ENCODE results near the gene INSYN1.

Gene INSYN1

GRCh38 chr15:73771385-73772045 lies 18.4 kb upstream of the INSYN1 start:
- no peak for DNase-seq

GRCh38 chr15:73770050-73770449 lies 16.9 kb upstream of the INSYN1 start:
- DNase-seq, result no peak

DNA sequence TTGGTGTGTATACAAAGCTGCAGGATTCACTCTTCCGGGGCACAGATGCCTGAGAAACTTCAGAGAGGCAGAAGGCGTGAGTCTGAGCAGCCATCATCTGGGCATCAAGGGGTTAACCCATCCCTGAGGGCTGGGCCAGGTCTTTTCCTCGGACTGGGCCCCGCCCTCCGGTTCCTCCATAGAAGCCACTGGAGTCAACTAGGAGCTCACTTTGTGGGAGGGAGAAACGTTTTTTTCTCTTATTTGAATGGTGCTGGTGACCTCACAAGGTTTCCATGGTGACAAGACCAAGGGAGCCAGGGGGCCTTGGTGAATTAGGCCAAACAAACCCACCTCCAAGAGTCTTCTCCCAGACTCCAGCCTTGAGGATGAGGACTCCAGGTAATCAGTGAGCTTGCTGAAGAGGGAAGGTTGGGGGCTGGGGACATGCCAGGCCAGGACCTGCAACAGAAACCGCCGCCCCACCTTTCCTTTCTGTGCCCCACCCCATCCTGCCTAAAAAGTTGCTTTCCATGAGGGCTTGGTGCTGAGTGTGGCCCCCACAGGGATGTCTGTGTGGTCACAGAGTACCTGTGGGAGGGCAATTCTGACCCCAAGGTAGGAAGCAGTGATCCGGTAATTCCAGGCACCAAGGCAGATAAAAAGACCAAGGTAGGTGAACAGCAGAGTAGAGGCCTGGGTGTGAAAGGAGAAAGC lies 14.8 kb upstream of the INSYN1 start:
- DNase-seq, result no peak

- no peak for DNase-seq
Observed at GRCh38 chr15:73766598-73766997, 13.4 kb upstream of the INSYN1 start.

DNA sequence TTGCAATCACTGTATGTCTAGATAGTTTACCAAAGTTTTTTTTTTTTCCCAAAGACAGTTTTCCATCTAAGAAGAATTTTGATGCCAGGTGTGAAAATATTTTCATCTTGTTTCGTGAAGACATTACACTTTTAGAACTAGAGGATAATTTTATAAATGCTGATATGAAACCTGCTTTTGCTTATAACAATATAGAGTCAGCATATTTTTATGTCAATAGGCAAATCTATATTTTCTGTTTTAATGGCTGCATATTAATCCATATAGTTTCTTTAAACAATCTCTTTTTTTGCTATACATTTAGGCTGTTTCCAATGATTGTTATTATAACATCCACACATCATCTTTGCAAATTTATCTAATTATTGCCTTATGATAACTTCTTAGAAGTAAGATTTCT lies 12.6 kb upstream of the INSYN1 start:
- no peak for DNase-seq

DNA sequence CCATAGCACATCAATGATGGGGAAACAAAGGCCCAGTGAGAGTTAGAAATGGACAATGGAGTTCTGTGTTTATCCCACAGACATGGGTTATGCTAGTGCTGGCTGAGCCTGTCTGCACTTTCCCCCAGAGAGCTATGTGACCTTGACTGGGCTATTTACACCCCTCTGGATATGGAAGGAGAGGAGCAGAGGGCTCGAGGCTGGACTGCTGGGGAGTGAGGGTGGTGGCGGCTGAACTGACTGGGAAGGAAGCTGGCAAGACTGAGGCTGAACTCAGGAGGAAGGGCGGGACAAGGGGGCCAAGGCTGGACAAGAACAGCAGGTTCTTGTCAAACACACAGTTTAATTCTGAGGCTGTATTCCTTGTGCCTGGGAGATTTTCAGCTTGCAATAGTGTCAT lies 10.8 kb upstream of the INSYN1 start:
- no peak for DNase-seq

DNA sequence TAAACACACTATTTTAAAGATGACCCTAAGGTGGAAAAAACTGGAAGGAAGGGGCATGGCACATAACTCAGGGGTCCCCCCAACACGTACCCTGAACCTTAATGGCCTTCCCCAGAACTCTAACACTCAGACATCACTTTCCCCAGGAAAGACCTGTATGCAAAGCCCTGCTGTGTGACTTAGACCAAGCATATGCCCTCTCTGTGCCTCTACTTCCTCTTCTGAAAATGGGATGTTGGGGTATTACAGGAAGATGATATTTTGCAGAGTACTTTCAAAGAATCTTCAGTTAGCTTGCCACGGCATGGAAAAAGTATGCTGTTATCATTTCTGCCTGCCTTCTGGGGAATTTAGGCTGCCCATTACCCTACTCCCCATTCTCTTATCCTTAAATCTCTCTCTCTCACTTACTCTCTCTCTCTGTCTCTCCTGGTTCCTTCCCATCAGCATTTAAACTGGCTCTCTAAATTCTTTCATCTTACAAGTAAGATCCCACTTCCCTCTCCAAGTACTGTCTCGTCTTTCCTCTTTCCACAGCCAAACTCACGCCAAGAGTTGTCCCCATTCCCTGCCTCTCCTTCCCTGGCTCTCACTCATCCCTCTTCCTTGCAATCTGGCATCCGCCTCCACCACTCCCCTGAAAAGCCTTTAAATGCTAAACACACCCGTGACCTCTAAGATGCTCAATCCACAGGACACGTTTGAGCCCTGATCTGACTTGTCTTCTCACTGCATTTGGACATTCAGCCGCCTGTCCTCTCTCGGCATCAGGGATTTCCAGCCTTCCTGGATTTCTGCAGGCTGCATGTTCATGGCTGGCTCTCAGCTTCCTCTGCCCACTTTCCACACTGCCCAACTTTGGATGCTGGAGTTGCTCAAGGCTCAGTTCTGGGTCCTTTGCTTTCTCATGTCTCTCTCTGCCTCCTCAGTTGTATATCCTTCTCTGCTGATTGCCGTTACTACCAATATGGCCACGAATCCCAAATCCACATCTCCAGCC lies 7.5 kb upstream of the INSYN1 start:
- no peak for DNase-seq

DNA sequence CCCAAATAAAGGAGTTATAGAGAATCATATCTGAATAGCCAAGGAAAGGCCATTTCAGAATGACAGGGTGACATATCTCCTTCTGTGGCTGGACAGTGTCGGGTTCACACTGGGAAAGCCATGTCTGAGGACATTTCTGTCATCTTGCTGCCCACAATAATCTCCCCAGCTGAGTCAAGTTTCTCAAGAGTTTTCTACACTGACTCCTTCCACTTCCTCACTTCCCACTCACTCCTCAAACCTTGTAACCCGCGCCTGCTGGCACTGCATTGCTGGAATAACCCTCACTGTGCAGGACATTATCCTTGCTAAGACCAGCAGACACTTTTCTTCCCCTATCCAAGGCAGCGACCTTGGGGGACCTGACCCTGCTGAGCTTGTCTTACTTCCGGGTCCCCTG lies 5.3 kb upstream of the INSYN1 start:
- no peak for DNase-seq

DNA sequence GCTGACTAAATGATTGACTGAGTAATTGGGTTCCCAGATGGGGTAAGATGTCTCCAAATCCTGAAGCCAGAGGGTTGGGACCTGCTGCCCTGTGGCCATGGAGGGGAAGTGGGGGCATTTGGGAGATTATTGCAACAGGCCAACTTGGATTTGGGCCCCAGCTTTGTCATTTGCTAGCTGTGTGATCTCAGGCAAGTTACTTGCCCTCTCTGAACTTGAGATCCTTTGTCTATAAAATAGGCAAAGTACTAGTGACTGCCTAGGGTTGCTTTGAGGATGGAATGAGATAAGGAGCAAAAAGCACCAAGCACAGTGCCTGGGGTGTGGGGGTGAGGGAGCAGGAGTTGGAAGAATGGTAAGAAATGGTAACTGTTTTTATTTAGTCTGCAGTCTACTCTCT lies 4.4 kb upstream of the INSYN1 start:
- DNase-seq, result no peak

- no peak for DNase-seq
Observed at GRCh38 chr15:73756947-73757513, 3.9 kb upstream of the INSYN1 start.

DNA sequence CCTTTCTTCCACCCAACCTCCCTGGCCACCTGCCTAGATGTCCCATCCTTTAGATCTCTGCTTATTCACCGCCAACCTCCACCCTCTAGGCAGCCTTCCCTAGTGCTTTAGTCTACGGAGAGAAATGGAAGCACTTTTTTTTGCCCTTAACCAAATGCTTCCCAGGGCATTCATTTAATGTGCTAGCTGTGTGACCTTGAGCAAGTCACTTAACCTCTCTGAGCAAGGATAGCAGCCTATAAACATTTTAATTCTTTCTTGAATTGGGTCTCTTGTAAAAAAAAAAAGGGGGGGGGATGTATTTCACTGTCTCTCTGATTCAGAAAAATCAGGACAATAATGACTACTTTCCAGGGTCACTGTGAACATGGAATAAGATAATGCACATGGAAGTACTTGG lies 3.2 kb upstream of the INSYN1 start:
- no peak for DNase-seq

- DNase-seq, result no peak
Observed at GRCh38 chr15:73755946-73756345, 2.8 kb upstream of the INSYN1 start.

DNA sequence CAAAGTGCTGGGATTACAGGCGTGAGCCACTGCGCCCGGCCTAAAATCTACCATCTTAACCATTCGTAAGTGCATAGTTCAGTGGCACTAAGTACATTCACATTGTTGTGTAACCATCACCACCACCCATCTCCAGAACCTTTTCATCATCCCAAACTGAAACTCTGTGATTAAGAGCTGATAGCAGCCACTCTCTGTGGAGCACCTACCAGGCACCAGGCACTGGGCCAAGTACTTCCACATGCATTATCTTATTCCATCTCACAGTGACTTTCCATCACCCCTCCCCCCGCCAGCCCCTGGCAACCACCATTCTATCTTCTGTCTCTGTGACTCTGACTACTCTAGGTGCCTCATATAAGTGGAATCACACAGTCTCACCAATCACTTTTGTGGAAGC lies 2.3 kb upstream of the INSYN1 start:
- no peak for DNase-seq

DNA sequence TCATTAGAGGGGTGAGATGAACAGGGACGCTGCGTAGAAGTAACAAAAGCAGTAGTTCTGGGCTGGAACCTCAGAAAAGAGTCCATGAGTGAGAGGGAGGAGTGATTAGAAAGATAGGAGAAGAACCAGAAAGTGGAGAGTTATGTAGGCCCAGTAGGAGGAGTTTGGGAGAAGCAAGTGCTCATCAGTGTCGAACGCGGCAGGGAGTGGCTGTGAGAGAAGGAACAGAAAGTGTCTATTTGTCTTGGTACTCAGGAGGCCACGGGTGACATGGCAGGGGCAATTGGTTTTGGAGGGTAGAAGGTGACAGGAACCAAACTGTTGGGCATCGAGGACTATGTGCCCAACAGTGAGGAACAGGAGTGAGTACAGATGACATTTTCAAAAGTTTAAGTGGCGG lies 1.3 kb upstream of the INSYN1 start:
- no peak for DNase-seq

GRCh38 chr15:73752806-73753193 lies 351 bp downstream of the INSYN1 start:
- DNase-seq, result no peak

DNA sequence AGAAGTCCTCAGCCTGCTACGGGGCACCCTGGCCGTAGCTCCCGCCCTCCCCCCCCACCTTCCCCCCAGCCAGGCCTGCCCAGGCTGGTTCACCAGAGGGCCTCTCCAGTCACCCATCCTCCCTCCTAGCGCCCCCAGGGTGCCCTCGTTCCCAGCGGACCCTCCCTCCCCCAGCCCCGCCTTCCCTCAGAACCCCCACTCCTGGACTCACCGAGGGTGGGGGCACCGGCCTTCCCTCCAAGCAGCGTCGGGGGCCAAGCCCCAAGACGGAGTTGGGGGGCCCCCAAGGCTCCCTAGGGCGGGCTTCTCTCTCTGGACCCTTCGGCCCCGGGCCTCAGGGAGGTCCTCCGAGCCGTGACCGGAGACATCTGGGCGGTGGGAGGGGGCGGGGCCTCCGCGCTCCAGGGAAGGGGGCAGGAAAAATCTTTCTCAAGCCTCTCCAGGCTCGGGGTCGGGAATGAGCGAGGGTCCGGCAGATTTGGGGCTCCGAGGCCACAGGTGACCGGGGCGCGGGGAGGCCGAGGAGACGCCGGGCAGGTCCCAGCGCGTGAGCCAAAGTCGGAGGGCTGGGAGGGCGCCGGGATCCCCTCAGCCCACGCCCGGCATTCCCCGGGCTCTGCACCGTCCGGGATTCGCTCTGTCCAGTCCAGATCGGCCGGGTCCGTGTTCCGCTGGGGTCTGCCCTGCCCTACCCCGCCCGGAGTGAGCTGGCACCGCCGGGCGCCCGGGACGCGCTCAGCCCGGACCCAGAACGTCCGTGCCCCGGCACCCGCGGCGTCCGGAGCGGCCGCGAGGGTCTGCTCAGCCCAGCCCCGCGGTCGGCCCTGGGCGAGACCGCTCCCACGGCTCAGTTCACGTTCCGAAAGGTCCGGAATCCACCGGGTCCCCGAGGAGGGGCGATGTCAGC lies 999 bp downstream of the INSYN1 start:
- DNase-seq, result no peak

- DNase-seq, result no peak
Observed at GRCh38 chr15:73751511-73751898, 1.6 kb downstream of the INSYN1 start.

- no peak for DNase-seq
Observed at GRCh38 chr15:73750951-73751350, 2.2 kb downstream of the INSYN1 start.

GRCh38 chr15:73750438-73750837 lies 2.7 kb downstream of the INSYN1 start:
- DNase-seq, result no peak

- no peak for DNase-seq
Observed at GRCh38 chr15:73749971-73750370, 3.2 kb downstream of the INSYN1 start.

- no peak for DNase-seq
Observed at GRCh38 chr15:73749533-73749932, 3.6 kb downstream of the INSYN1 start.

DNA sequence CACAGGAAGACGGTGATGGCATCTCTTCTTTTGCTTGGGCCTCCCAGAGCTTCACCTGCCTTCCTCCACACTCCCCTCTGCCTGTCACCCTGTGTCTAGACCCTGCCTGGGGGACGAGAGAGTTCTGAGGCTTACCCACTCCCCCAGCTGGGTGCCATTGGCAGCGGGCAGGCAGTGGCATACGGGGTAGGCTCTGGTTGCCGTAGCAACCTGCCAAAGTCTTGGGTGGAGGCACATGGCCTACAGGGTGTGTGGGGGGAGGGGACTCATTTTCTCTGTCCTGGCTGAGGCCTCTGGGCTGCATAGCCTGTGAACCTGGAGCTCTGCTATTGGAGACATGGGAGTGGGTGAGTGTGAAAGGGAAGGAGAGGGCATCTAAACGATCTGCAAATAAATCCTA lies 4.4 kb downstream of the INSYN1 start:
- peak; percentile 65 for DNase-seq
